NCI-H128 (cell line): ENCODE measurements around the gene C18orf54.
"Not testable (repeated sequence)": the region's sequence is repeated elsewhere in the genome, so short reads cannot be mapped to it uniquely, and the experiment has no call there.

Experiments used
- DNase-seq: peaks from one replicate; lab custom pipeline; 2025; ENCODE audit not compliant: unreplicated experiment; lab: John Stamatoyannopoulos, UW

Gene C18orf54

DNA sequence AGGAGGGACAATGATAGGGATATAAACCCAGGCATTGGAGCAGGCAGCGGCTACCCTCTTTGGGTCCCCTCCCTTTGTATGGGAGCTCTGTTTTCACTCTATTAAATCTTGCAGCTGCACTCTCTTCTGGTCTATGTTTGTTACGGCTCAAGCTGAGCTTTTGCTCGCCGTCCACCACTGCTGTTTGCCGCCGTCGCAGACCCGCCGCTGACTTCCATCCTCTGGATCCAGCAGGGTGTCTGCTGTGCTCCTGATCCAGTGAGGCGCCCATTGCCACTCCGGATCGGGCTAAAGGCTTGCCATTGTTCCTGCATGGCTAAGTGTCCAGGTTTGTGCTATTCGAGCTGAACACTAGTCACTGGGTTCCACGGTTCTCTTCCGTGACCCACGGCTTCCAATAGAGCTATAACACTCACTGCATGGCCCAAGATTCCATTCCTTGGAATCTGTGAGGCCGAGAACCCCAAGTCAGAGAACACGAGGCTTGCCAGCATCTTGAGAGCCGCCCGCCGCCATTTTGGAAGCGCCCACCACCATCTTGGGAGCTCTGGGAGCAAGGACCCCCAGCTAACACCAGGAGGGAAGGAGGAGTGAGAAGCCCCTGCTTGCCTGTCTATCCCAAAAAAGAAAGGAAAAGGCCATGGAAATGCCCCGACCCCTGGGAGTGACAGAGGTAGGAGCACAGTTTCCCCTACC lies 29.2 kb downstream of the C18orf54 start:
- DNase-seq, result not testable (repeated sequence)

DNA sequence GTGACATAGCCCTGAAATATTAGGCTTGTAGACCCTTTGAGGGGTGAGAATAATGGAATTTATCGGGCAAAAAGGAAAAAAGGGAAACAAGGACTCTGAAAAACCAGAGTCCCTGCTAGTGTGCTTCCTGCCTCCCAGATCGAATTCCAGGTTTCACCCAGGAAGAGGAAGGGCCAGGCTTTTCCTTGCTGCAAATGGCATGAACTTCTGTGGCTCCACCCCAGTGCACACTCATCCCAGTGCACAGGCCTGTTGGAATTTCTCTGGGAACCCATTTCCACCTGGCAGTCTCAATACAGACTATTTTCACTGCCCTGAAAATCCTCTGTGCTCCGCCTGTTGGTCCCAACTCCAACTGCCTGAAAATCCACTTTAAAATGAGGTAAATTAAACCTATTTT lies 29.9 kb downstream of the C18orf54 start:
- no peak for DNase-seq

DNA sequence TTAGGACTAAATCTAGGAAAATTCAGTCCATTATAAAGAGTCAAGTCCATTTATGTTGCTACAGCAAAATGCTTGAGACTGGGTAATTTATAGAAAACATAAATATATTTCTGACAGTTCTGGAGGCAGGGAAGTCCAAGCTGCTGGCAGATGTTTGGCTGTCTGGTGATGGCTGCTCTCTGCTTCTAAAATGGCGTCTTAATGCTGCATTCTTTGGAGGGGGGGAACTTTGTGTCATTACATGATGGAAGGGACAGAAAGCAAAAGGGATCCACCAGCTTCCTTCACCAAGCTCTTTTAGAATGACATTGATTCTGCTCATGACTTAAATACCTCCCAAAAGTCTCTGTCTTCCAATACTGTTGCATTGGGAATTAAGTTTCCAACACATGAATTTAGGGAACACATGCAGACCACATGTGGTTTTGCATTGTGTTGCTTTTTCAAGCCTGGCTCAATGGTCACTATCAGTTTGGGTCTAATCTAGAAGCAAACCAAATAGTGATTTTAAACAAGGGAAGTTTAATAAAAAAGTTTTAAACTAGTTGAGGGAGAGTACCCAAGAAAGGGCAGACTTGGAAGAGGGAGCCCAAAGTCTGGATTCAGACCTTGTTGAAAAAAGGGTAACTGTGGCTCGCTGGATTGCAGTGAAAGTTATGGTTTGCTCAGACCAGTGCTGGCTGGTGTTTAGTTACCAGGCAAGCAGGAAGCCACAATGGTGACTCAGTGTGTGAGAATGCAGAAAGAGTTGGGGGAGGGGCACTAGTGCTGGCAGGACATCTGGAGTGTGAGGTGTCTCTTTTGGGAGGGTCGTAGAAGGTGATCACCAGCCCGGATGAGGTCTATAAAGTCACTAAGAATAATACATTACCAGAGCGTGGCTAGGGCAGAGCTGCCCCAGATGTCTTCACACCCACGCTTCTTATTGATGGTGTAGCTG lies 30.8 kb downstream of the C18orf54 start:
- DNase-seq, result no peak

GRCh38 chr18:54389143-54389505 lies 31.4 kb downstream of the C18orf54 start:
- no peak for DNase-seq

DNA sequence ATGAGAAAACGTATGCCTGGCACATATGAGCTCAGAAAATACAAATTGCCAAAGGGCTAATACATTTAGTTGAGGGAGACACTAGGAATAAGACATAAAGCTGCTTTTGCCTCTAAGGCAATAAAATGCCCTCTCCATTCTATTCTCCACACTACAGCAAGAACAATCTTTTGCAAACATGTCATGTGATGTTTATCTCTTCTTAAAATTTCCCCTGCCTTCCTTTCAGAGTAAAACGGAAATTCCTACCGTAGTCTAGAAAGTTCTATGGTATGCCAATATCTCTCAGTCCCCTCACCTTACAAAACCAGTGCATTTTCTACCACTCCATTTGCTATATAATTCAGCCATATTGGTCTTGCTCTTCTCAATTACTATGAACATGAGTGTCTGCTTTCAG lies 33.1 kb downstream of the C18orf54 start:
- DNase-seq, result no peak

- DNase-seq, result peak; percentile 53
These were observed 34.9 kb downstream of the C18orf54 start for GRCh38 chr18:54392543-54393023.

- no peak for DNase-seq
These were observed 36.1 kb downstream of the C18orf54 start for GRCh38 chr18:54393648-54394294.

DNA sequence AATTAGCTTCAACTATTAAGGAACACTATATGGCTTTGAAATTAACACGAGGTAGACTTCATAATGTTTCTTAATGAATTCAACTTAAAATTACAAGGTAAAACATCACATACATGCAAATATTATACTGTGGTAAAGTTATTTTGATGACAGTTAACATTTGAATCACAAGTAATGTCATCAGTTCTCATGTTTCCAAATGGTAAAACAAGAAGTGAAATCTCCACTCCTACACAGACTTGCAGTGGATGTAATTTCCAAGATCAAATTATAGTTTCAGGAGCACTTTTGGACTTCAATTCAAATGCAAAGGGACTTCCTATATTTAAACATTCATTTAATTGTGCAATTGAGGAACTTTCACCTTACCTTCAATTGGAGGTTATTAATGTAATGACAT lies 39.1 kb downstream of the C18orf54 start:
- DNase-seq, result no peak

DNA sequence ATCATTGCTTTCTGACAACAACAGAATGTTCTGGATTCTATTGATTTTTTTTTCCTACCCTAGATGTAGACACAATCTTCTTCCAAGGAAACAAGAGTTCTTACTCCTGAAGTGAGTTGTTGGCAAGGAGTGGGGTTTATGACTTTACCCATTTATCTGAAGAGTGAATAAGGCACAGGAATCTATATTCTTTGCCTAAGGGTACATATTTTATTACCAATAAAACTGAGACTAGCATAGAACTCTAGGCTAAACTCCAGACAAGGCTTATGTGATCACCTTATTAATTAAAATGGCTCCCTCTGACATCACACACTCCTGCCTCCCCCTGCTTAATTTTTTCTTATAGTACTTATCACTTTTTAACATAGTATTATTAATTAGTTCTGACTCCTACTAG lies 47.6 kb downstream of the C18orf54 start:
- DNase-seq, result no peak

GRCh38 chr18:54411781-54412180 lies 54.1 kb downstream of the C18orf54 start:
- no peak for DNase-seq

GRCh38 chr18:54415086-54415485 lies 57.4 kb downstream of the C18orf54 start:
- no peak for DNase-seq

DNA sequence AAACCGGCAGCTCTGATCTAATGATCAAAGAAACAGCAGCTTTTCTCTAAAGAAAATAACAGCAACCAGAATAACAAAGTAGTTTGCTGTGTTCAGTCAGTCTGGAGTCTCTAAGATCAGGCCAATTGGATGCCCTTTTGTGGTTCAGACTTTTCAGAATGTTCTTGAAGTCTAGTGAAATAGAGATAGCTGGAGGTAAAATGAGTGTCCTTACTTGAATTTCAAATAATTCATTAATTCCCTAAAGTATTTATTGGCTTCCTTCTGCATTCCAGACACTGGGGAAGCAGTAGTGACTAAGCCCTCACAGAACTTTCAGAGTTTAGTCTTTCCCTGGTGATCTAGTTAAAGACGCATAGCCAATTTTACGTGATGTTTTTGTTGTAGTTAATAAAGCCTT lies 58.7 kb downstream of the C18orf54 start:
- no peak for DNase-seq

- no peak for DNase-seq
These were observed 66.1 kb downstream of the C18orf54 start for GRCh38 chr18:54423831-54424230.

GRCh38 chr18:54426085-54426665 lies 68.5 kb downstream of the C18orf54 start:
- DNase-seq, result no peak
